Endothelial cell of umbilical vein (primary cell): Measurements from ENCODE around the gene NQO2.

Source experiments
- EZH2 ChIP-seq: IDR thresholded peaks from 2 replicates; pipeline ENCODE4 v1.6.1; 2012; ENCODE audit warnings: borderline replicate concordance, low read depth, mild to moderate bottlenecking, moderate library complexity, low read length, inconsistent platforms; ENCODE audit not compliant: severe bottlenecking
- GATA2 ChIP-seq: IDR thresholded peaks from 2 replicates; pipeline ENCODE4 v1.7.0; 2011; ENCODE audit warnings: low read depth, mild to moderate bottlenecking, moderate library complexity, mixed read lengths, low read length; ENCODE audit not compliant: insufficient read length, insufficient read depth
- JUN ChIP-seq: IDR thresholded peaks from 2 replicates; pipeline ENCODE4 v1.6.1; 2011; ENCODE audit warnings: borderline replicate concordance, low read depth; ENCODE audit not compliant: insufficient read length, insufficient read depth
- MAX ChIP-seq: IDR thresholded peaks from 2 replicates; pipeline ENCODE4 v1.6.1; 2011; ENCODE audit not compliant: insufficient read depth, insufficient read length
- MYC ChIP-seq: IDR thresholded peaks from one replicate; pipeline ENCODE4 v1.6.1; 2011; ENCODE audit warnings: mild to moderate bottlenecking, low read depth, low read length
- POLR2A ChIP-seq: IDR thresholded peaks from 2 replicates; pipeline ENCODE4 v1.6.1; 2012; ENCODE audit warnings: low read depth, mild to moderate bottlenecking, control low read depth, low read length
- POLR2AphosphoS5 ChIP-seq: IDR thresholded peaks from 2 replicates; pipeline ENCODE4 v1.6.1; 2012; ENCODE audit warnings: low read depth, mild to moderate bottlenecking, control low read depth, low read length, moderate library complexity; ENCODE audit not compliant: insufficient read depth
- TF ChIP-seq, protein P1 (sequence below), 2 donors: IDR thresholded peaks; 1 replicate in 1 of 2; 2 replicates in 1 of 2; pipeline ENCODE4 v1.5.1; 2011; ENCODE audit warnings: low read length in 2 of 2, mild to moderate bottlenecking in 2 of 2, moderate library complexity in 2 of 2, control low read depth in 1 of 2, inconsistent platforms in 1 of 2, low read depth in 1 of 2; ENCODE audit not compliant: insufficient read depth in 1 of 2; ENCODE audit errors: extremely low read depth in 1 of 2

DNA sequence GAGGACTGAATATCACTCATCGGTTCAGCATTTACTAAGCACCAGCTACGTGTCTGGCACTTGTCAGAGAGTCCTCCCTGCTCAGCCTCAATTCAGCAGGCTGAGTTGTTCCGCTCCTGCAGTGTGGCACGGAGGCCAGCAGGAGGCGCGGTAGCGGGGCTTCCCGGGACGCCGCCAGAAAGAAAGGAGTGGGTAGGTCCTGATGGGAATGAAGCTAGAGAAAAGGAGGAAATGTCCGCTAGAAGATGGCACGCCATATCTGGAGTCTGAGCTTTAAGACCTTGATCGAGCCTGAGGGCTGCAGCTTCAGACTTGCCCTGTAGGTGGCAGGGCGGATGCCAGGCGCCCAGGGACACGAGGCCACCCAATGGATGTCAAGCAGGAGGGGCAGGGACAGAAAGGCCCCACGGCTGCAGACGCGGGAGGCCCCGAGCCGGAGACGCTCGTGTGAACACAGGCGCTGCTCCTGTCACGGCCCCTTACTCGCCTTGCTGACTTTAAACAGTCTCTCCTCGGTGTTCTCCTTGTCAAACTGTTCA is 47.1 kb upstream of the NQO2 start:
- TF ChIP-seq, protein P1, sequence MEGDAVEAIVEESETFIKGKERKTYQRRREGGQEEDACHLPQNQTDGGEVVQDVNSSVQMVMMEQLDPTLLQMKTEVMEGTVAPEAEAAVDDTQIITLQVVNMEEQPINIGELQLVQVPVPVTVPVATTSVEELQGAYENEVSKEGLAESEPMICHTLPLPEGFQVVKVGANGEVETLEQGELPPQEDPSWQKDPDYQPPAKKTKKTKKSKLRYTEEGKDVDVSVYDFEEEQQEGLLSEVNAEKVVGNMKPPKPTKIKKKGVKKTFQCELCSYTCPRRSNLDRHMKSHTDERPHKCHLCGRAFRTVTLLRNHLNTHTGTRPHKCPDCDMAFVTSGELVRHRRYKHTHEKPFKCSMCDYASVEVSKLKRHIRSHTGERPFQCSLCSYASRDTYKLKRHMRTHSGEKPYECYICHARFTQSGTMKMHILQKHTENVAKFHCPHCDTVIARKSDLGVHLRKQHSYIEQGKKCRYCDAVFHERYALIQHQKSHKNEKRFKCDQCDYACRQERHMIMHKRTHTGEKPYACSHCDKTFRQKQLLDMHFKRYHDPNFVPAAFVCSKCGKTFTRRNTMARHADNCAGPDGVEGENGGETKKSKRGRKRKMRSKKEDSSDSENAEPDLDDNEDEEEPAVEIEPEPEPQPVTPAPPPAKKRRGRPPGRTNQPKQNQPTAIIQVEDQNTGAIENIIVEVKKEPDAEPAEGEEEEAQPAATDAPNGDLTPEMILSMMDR (IDR thresholded peaks at IDR 0.05; ENCODE audit: extremely low read depth in 1 of 2, insufficient read depth in 1 of 2, low read depth in 1 of 2, low read length in 2 of 2): peak; percentile 91 to 99
- TF ChIP-seq POLR2AphosphoS5 (no peak), POLR2A (no peak), MAX (peak; percentile 33), GATA2 (no peak), MYC (no peak), JUN (no peak), EZH2 (no peak)
